D721Med (cell line): ENCODE results near the gene C17orf58.

Source experiments
- DNase-seq: peaks from one replicate; pipeline ENCODE4 v3.0.0; 2011; ENCODE audit warnings: low spot score; ENCODE audit not compliant: insufficient read length
- FAIRE-seq: peaks from 2 replicates; lab custom pipeline; 2011; peaks lifted over from hg19 to GRCh38; lab: Jason Lieb, UNC
- CTCF ChIP-seq: IDR thresholded peaks from 2 replicates; pipeline ENCODE4 v1.5.1; 2012; ENCODE audit warnings: mild to moderate bottlenecking, control low read depth; ENCODE audit not compliant: insufficient read depth; ENCODE audit errors: missing control alignments

C17orf58 gene

GRCh38 chr17:68016838-68017237 is 20.6 kb upstream of the C17orf58 start:
- TF ChIP-seq CTCF: no peak
- DNase-seq: no peak
- FAIRE-seq: no peak

- FAIRE-seq: no peak
- DNase-seq: no peak
- no peak for TF ChIP-seq CTCF
These were observed 18.9 kb upstream of the C17orf58 start for GRCh38 chr17:68015081-68015723.

GRCh38 chr17:68013385-68013784 is 17.1 kb upstream of the C17orf58 start:
- FAIRE-seq: no peak
- no peak for TF ChIP-seq CTCF

GRCh38 chr17:68011199-68011665 is 15.0 kb upstream of the C17orf58 start:
- DNase-seq (no peak), FAIRE-seq (no peak)
- peak; percentile 53 for TF ChIP-seq CTCF

More at GRCh38 chr17:68013385-68013784, 17.1 kb upstream of the C17orf58 start:
- DNase-seq: no peak

GRCh38 chr17:68006797-68007196 is 10.5 kb upstream of the C17orf58 start:
- FAIRE-seq (no peak), DNase-seq (no peak)
- no peak for TF ChIP-seq CTCF

- no peak for TF ChIP-seq CTCF
- no peak for FAIRE-seq
- no peak for DNase-seq
These were observed 7.9 kb upstream of the C17orf58 start for GRCh38 chr17:68004201-68004600.

GRCh38 chr17:67999291-67999911 is 3.1 kb upstream of the C17orf58 start:
- FAIRE-seq (no peak), DNase-seq (no peak)
- TF ChIP-seq CTCF: no peak
